Measurements from ENCODE around the gene SV2C.

- TF ChIP-seq, protein P1, sequence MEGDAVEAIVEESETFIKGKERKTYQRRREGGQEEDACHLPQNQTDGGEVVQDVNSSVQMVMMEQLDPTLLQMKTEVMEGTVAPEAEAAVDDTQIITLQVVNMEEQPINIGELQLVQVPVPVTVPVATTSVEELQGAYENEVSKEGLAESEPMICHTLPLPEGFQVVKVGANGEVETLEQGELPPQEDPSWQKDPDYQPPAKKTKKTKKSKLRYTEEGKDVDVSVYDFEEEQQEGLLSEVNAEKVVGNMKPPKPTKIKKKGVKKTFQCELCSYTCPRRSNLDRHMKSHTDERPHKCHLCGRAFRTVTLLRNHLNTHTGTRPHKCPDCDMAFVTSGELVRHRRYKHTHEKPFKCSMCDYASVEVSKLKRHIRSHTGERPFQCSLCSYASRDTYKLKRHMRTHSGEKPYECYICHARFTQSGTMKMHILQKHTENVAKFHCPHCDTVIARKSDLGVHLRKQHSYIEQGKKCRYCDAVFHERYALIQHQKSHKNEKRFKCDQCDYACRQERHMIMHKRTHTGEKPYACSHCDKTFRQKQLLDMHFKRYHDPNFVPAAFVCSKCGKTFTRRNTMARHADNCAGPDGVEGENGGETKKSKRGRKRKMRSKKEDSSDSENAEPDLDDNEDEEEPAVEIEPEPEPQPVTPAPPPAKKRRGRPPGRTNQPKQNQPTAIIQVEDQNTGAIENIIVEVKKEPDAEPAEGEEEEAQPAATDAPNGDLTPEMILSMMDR (IDR thresholded peaks at IDR 0.05): no peak
- TF ChIP-seq MAX (CRISPR knock-in tag; IDR thresholded peaks at IDR 0.05): no peak
- no peak for TF ChIP-seq NR3C1 (CRISPR knock-in tag; conservative IDR thresholded peaks at IDR 0.05; ENCODE audit: low read depth)
- TF ChIP-seq, protein P2, sequence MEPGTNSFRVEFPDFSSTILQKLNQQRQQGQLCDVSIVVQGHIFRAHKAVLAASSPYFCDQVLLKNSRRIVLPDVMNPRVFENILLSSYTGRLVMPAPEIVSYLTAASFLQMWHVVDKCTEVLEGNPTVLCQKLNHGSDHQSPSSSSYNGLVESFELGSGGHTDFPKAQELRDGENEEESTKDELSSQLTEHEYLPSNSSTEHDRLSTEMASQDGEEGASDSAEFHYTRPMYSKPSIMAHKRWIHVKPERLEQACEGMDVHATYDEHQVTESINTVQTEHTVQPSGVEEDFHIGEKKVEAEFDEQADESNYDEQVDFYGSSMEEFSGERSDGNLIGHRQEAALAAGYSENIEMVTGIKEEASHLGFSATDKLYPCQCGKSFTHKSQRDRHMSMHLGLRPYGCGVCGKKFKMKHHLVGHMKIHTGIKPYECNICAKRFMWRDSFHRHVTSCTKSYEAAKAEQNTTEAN (CRISPR knock-in tag; IDR thresholded peaks at IDR 0.05): no peak
- no peak for TF ChIP-seq ESRRA (CRISPR knock-in tag; IDR thresholded peaks at IDR 0.05; ENCODE audit: borderline replicate concordance)
Observed at GRCh38 chr5:76134003-76134402, 50.8 kb downstream of the SV2C start.
